A549 (cell line): ENCODE data around the gene FHAD1.

Experiments used
- BHLHE40 ChIP-seq: IDR thresholded peaks from 2 replicates; pipeline ENCODE4 v1.6.1; 2012; ENCODE audit warnings: low read depth, low read length, inconsistent platforms
- CTCF ChIP-seq: fragments of >200 bp; sonication (Bioruptor Twin); formaldehyde crosslinking; IDR thresholded peaks from 3 replicates; pipeline ENCODE4 v1.5.1; 2016
- EP300 ChIP-seq, 2 experiments: fragments of >200 bp; sonication (Bioruptor Twin); formaldehyde crosslinking; IDR thresholded peaks; 2 replicates in 1 of 2; 3 replicates in 1 of 2; pipeline ENCODE4 v1.6.1; 2016 to 2017
- FOSL2 ChIP-seq, 2 experiments: fragments of 450-650 bp in 1 of 2; fragments of >200 bp in 1 of 2; sonication (Bioruptor Twin) in 1 of 2; formaldehyde crosslinking; IDR thresholded peaks; 2 replicates each; pipeline versions ENCODE4 v1.5.0 to v1.6.1; 2016 to 2020; ENCODE audit warnings: mild to moderate bottlenecking in 1 of 2, moderate library complexity in 1 of 2
- JUN ChIP-seq, 2 experiments: fragments of >200 bp; sonication (Bioruptor Twin); formaldehyde crosslinking; IDR thresholded peaks; 2 replicates in 1 of 2; 3 replicates in 1 of 2; pipeline ENCODE4 v1.6.1; 2016 to 2017
- MAFK ChIP-seq: fragments of 450-650 bp; IDR thresholded peaks from 2 replicates; pipeline ENCODE4 v1.6.1; 2014; ENCODE audit not compliant: partially characterized antibody
- RAD21 ChIP-seq, 2 experiments: fragments of >200 bp in 1 of 2; sonication (Bioruptor Twin) in 1 of 2; formaldehyde crosslinking in 1 of 2; IDR thresholded peaks in 1 of 2; conservative IDR thresholded peaks in 1 of 2; 2 replicates in 1 of 2; 3 replicates in 1 of 2; pipeline ENCODE4 v1.6.1; 2012 to 2018; ENCODE audit warnings: inconsistent platforms in 1 of 2
- REST ChIP-seq: fragments of 200-600 bp; sonication (generic); IDR thresholded peaks from 2 replicates; pipeline ENCODE4 v1.6.1; 2016; ENCODE audit warnings: antibody characterized with exemption, mild to moderate bottlenecking, moderate library complexity
- SMC3 ChIP-seq: fragments of >200 bp; sonication (Bioruptor Twin); formaldehyde crosslinking; IDR thresholded peaks from 3 replicates; pipeline ENCODE4 v1.6.1; 2018; ENCODE audit warnings: inconsistent platforms
- TF ChIP-seq, protein P1 (sequence below): fragments of 250-450 bp; sonication (Bioruptor Pico); IDR thresholded peaks from 2 replicates; pipeline ENCODE4 v1.5.0; 2020; ENCODE audit warnings: low read depth, mild to moderate bottlenecking, moderate library complexity

DNA sequence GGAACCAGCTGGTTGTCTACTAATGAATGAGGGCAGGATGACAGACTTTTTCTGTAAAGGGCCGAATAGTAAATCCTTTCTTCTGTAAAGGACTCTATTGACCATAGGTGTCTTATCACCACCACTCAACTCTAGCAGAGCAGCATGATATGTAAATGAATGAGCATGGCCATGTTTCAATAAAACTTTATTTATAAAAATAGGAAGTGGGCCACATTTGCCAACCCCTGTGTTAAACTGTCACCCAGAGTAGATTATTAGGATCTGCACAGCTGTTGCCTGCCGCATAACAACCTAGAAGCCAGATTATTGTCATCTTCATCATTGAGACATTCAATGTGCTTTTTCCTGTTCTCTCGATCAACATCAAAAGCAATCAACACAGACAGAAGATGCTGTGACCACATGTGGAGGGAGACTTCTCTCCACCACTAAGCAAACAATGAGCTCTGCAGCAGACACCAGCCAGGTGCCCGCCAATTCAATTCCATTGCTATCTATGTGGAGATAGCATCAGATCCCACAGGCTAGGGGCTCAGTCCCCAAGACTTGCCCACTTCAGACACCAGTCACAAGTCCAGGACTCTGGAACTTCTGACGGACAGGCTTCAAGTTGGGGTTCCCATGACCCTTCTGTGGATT is 155.9 kb downstream of the FHAD1 start:
- TF ChIP-seq CTCF (no peak), JUN (IDR thresholded peaks at IDR 0.05) (no peak), SMC3 (no peak), BHLHE40 (no peak), EP300 (IDR thresholded peaks at IDR 0.05) (no peak), RAD21 (conservative IDR thresholded peaks at IDR 0.05 in 1 of 2, IDR thresholded peaks at IDR 0.05 in 1 of 2) (no peak), MAFK (no peak), REST (no peak), FOSL2 (IDR thresholded peaks at IDR 0.05) (no peak), FOSL2 (CRISPR knock-in tag; IDR thresholded peaks at IDR 0.05) (no peak)
- TF ChIP-seq, protein P1, sequence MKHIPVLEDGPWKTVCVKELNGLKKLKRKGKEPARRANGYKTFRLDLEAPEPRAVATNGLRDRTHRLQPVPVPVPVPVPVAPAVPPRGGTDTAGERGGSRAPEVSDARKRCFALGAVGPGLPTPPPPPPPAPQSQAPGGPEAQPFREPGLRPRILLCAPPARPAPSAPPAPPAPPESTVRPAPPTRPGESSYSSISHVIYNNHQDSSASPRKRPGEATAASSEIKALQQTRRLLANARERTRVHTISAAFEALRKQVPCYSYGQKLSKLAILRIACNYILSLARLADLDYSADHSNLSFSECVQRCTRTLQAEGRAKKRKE (CRISPR knock-in tag), result no peak
